ENCODE data around the gene UBP1.
"Not testable (repeated sequence)": the region's sequence is repeated elsewhere in the genome, so short reads cannot be mapped to it uniquely, and the experiment has no call there.

UBP1 gene

DNA sequence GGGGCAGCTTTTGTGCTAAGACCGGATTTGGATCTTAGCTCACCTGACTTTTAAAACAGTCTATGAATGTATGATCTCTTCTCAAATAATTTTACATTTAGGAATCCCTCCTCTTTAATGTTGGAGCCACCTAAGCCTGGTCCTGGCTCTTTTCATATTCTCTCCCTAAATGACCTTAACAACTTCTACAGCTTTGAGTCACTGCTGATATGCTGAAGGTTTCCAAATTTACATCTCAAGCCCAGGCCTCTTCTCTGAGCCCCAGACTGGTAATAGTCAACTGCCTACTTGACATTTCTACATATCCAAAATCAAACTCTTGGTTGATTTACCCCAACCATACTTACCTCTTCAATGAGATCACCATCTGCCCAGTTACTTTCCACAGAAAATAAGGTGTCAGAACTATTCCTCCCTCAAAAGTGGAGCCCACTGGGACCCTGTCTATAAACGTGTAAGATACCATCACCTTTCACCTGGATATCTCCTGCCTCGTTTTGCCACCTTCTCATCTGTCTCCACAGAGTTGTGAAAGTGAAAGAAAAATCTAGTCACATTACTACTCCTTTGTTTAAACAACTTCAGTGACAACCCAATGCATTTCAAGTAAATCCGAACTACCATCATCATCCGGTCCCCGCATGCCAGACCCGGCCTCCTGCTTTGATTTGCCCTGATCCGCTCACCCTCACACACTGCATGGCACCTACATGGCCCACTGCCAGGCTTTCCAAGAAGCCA is 48.8 kb downstream of the UBP1 start:
- no peak for DNase-seq (ENCODE audit: low read depth)

DNA sequence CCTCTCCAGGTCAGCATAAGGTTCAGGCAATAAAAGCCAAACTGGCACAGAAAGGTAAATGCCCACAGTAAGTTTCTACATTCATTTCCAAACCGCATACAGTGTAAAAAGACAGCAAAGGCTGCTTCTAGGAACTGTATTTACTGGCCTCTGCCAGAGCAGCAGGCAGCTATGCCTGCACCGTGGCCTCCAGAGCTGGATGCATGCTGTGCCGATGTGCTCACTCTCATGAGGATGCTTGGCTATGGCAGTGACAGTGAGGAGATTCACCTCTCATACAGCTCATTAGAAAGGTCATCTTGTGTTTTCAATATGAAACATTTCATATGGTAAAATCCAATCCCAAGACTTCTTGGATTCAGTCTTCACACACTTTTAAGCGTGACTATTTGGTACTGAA is 50.3 kb downstream of the UBP1 start:
- no peak for DNase-seq (ENCODE audit: low read depth)

DNA sequence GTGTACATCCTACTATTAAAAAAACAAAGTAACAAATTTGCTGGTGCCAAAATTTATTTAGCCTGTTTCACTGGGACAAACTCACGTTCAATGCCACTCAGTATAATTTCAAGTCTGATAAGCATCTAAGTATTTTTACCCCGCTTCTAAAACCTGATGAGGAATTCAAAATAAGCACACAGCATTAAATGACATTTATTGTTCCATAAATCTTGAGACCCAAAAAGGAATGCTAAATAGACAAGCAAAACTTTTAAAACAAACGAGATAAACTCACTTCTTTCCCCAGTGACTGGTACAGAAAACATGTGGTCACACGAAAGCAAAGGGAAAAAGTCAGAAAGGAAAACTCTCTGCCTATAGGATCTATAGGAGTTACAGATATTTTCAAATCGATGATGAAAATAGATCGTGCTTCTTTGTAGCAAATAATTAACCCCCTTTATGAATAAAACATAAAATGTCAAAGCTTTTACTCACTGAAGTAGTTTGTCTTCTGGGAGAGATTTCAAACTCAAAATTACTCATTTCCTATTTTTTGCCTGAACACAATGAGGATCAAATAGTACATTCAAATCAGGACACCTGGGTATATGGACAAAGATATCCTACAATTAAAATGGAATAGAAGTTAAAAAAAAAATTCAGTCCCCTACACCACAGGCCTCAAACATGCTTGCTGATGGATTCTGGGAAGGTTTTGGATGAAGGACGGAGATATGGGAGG is 51.7 kb downstream of the UBP1 start:
- no peak for DNase-seq (ENCODE audit: low read depth)

DNA sequence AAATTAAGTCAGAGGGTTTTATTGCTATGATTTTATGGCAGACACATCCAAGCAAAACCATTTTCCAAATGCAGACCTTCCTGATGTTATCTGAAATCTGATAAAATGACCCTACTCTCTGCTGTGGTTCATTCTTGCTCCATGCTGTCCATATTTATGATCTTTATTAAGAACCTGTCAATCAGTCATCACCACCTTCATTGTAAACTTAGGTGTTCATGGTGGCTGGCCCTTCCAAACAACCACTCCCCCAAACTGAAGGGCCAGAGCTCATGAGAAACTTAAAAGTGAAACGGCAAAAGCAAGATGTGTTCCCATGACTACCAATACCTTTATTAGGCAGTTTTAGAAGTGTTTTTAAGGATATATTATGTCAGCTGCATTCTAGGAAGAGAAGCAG is 53.6 kb downstream of the UBP1 start:
- DNase-seq (ENCODE audit: low read depth): no peak

DNA sequence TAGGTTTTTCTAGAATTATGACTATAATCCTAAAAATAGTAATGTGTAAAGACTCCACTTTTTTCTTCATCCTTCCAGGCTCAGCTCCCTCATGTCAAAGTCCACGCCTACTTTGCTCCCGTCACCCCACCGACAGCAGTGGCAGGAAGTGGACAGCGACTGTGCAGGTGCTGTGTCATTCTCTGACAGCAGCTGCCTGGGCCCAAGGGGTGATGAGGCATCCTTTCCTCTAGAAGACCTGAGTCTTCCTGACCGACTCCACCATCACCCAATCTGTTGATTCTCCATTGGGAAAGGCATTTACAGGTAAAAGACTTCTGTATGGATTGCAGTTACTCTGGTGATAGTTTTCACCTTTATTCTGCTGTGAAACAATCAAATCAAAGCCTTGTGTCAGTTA is 54.8 kb downstream of the UBP1 start:
- DNase-seq (ENCODE audit: low read depth): no peak

DNA sequence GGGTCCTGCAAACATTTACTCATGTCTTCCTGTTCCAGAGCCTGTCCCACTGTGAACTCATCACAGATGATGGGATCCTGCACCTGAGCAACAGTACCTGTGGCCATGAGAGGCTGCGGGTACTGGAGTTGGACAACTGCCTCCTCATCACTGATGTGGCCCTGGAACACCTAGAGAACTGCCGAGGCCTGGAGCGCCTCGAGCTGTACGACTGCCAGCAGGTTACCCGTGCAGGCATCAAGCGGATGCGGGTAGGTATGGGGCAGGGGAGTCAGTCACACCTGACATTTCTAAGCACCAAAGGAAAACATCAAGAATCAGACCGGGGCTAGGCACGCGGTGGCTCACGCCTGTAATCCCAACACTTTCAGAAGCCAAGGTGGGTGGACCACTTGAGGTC is 56.3 kb downstream of the UBP1 start:
- no peak for DNase-seq (ENCODE audit: low read depth)

DNA sequence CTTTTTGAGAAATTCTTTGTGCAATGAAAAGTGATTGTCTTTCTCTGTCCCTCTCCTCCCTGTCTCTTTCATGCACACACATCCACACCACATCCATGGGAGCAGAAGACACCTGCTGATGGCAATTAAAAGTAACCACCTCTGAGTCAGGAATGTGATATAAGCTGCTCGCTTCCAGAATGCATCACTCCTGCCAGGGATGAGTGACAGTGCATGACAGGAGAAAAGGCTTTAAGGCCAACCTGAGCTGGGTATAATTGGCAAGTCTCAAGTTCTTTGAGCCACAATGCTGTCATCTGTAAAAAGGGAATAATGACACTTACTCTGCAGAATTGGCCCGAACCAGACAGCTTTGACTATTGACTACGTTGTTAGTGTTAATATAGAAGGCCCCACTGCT is 59.6 kb downstream of the UBP1 start:
- DNase-seq (ENCODE audit: low read depth): no peak

DNA sequence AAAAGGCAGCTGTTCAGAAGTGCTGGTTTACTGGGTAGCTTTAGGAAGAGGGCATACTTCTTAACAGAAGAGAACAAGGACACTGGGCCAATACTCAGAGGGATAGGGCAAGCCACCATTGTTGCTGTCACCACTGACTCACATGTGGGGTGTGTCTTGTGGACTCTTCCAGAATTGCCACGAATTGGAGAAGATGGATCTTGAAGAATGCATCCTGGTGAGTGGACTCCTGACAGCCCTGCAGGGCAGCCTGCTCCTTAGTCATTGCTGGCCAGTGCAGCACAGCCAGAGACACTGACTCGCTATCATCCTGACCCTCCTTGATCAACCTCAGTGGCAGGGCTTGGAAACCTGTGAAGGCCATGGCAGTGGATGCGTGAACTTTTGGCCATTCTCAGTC is 62.3 kb downstream of the UBP1 start:
- DNase-seq (ENCODE audit: low read depth): peak; percentile 65

DNA sequence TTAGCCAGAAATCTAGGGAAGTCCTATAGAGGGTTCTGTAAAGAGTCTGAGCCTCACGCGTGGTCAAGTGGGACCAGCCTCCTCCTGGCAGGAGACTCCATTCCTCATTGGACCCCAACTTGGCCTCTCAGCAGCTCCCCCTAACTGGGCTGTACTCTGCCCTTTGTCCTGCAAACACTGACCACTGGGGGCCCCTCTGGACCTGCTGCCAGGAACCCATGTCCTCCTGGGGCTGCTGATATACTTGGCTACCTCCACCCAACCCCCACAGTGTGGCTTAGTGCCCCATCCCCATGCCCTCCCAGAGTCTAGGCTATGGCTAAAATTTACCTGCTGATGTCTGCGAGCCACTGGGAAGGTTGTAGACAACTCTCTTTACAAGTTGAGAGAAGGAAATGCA is 62.7 kb downstream of the UBP1 start:
- DNase-seq (ENCODE audit: low read depth): no peak

DNA sequence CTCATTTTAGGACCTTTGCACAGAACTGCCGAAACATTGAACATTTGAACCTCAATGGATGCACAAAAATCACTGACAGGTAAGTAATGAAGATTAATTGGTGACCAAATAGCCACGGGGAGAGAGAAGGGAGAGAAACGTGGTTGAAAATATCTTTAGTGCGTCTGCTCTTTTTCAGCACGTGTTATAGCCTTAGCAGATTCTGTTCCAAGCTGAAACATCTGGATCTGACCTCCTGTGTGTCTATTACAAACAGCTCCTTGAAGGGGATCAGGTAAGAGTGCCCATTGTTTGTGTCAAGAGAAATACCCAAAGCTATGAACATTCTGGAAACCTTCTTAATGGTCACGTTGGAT is 67.1 kb downstream of the UBP1 start:
- no peak for DNase-seq (ENCODE audit: low read depth)

DNA sequence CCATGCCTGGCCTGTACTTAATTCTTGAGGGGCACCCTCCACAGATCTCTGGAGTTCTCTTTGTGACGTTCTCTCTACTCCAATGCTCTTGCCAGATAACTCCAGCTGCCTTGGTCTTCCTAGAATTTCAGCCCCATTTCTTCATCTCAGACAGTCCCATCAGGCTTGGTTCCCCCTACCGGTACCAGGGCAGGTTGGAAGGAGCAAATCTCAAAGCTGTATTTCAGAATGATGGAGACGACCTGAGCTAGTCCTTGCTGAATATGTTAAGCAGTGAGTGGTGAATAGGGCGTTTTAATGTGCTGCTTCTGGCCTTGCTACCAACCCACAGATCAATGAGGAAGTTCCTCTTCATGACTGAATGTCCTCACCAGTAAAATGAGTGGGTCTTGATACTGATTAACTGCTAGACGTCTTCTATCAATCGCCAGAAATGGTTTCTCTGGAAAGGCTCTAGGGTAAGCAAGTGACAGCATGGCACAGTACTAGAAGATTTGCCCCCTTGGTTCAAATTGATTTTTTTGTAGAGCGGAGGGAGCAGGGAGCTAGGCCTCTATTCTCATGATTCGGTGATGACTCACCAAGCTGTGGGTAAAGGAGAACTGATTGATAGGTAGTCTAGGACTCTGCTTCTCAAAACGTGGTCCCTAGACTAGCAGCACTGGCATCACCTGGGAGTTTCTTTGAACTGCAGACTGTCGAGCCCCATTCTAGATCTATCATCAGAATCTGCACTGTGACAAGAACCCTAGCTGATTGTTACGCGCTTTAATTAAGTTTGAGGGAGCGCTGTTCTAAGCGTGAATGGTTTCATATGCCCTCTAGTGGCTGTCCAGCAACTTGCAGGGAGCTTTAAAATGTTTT is 67.8 kb downstream of the UBP1 start:
- DNase-seq (ENCODE audit: low read depth): peak; percentile 65

DNA sequence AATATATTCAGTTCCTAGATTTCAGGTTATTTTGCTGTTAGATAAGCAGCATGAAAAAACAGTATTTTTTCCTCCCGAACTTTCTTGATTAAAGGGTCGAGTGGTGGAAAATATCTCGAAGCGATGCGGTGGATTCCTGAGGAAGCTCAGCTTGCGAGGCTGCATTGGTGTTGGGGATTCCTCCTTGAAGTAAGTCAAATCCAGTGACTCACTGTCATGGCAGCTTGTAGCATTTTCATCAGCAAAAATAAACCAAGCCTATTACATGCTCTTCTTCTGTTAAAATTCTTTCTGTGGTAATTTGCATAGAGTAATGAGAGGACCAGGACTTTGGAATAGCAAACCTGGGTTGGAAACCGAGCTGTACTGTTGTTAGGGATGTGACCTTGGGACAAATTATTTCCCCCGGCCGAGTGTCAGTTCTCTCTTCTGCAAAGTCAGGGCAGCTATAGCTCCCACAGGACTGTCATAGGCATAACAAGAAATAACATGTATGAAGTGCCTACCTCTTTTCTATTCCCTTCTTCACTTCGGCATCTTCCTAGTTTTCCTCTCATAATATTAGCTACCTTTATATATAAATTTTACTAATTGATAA is 75.6 kb downstream of the UBP1 start:
- peak; percentile 83 for DNase-seq (ENCODE audit: low read depth)

DNA sequence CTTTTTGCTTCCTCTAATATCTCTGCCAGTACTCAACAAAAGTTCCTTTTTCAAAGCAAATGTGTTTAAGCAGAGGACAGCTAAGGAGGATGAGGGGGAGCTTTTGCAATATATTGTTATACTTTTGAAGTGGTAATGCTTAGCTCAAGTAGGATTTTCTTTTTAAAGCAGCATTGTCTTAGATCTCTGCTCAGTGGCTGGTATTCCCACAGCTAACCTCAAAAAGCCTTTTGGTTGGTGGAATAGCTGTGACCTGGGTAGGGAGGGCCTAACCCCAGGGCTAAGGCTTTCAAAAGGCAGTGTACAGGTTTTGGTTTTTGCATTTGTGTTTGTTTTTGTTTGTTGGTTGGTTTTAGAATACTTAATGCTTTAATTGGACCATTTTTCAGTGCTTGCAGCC is 76.1 kb downstream of the UBP1 start:
- DNase-seq (ENCODE audit: low read depth): no peak

DNA sequence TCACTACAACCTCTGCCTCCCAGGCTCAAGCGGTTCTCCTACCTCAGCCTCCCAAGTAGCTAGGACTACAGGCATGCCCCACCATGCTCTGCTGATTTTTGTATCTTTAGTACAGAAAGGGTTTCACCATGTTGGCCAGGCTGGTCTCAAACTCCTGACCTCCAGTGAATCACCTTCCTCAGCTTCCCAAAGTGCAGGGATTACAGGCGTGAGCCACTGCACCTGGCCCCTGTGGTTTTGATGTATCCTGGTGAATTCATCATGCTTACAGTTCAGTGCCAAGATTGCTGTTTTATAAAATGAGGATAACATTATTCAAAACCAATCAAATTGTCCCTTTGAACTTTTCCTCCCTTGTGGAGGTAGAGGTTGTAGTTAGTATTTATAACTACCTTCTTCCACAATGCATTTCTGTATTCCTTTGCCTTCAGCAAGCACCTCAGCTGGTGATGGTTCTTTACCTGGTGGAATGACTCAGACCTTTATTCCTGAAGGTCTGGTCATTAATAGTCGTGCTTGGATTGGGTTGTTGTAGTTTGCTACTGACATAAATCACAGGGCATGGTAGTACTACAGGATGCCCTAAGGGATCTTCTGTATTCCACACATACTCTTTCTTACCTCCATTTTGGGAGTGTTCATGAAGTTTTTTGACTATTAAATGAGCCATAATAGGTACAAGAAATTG is 76.9 kb downstream of the UBP1 start:
- peak; percentile 23 for DNase-seq (ENCODE audit: low read depth)

DNA sequence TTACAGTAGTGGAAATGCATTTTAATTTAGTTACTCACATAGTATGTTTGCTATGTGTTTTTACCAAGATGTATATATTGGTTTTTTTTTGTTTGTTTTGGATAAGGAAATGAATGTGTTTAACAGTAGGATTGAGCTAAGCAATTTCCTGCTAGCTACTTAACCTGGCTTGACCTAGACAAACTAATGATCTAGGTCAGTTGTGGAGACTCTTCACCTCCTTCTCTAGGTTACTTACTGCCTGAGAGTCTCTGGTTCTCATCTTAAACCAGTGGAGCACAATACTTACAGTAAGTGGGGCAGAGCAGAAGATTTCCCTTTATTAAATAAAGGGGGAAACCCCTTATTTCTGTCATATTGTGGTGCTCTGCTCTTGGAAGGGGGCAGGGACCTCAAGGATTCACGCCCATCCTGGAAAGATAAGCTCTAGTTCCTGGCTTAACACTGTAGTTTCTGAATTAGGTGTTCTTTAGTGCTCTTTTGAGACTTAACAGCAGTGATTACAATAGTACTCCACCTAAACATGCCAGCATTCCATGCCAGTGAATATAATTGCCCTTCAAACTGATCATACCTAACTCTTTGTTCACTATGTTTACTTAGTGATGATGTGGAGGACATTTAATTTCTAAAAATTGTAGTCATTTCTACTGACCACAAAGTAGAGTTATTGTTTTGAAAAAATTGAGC is 79.9 kb downstream of the UBP1 start:
- DNase-seq (ENCODE audit: low read depth): peak; percentile 78

DNA sequence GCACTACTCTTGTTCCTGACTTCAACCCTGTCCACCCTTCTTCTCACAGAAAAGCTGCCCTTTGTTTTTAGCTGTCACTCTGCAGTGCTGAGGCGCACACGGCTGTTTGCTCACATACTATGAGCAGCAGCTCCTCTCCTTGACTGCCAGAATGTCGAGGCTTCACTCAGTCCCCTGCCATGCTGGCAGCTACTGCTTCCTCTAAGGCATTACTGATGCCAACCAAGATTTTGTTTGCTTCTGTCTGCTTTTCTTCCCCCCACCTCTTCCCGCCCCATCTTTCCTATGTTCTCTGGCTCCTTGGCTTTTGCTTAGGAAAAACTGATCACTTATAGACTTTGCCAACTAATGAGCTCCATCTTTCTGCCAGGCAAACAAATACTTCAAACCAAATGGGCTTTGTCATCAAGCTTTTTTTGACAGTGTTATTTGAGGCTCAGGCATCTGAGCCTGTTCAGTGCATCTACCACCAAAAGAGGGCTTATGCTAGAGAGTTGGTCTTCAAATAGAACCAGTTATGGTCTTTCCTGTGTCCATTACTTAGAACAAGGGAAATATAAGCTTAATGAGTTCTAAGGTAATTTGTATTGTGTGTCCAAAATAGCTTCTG is 81.9 kb downstream of the UBP1 start:
- DNase-seq (ENCODE audit: low read depth): no peak

DNA sequence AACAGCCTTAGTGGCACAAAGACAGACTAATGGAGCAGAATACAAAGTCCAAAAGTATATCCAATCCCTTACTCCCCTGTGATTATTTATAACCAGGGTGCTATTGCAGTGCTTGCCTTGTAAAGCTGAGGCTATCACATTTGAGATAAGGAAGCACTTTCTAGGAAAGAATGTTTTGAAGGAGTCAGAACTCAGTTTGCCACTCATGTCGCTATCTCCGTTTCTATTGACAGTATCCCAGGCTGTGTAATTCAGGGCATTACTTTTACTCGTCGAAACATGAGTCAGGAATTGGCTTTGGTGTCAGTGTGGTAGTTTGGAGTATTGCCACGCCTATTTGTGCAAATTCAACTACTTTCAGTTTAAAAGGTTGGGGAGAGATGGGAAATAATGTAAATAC is 84.6 kb downstream of the UBP1 start:
- peak; percentile 79 for DNase-seq (ENCODE audit: low read depth)

DNA sequence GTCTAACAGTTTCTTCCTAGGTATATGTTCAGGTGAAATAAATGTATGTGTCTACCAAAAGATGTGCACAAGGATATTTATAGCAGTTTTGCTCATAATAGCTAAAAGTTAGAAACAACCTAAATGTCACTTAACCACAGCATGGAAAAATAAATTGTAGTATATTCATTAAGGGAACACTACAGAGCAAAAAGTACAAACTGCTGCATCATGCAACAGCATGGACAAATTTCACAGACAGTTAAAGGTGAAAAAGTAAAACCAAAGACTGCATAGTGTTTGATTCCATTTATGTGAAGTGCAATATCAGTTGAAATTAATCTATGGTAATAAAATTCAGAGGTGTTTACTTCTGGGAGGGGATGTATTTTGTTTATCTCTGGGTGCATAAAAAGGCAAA is 100.4 kb downstream of the UBP1 start:
- DNase-seq (ENCODE audit: low read depth): no peak

DNA sequence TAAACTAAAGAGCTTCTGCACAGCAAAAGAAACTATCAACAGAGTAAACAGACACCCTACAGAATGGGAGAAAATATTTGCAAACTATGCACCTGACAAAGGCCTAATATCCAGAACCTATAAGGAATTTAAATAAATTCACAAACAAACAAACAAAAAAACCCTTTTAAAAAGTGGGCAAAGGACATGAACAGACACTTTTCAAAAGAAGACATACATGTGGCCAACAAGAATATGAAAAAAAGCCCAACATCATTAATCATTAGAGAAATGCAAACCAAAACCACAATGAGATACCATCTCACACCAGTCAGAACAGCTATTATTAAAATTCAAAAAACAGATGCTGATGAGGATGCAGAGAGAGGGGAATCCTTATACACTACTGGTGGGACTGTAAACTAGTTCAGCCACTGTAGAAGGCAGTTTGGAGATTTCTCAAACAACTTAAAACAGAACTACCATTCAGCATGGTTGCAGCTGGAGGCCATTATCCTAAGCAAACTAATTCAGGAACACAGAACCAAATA is 101.2 kb downstream of the UBP1 start:
- not testable (repeated sequence) for DNase-seq (ENCODE audit: low read depth)
